Neural cell (in vitro differentiated cells): Measurements from ENCODE around the gene GMDS.

Source experiments
- CTCF ChIP-seq: fragments of 450-650 bp; IDR thresholded peaks from 2 replicates; pipeline ENCODE4 v1.5.1; 2014; ENCODE audit warnings: antibody characterized with exemption, mild to moderate bottlenecking, moderate library complexity; ENCODE audit not compliant: poor library complexity, severe bottlenecking
- MXI1 ChIP-seq: fragments of 450-650 bp; conservative IDR thresholded peaks from 2 replicates; pipeline ENCODE4 v1.6.1; 2014; ENCODE audit warnings: antibody characterized with exemption, mild to moderate bottlenecking; ENCODE audit not compliant: poor library complexity, severe bottlenecking
- RAD21 ChIP-seq: fragments of 450-650 bp; conservative IDR thresholded peaks from 2 replicates; pipeline ENCODE4 v1.6.1; 2014; ENCODE audit warnings: antibody characterized with exemption, mild to moderate bottlenecking, moderate library complexity
- REST ChIP-seq: IDR thresholded peaks from 2 replicates; pipeline ENCODE4 v1.6.1; 2012; ENCODE audit warnings: borderline replicate concordance
- TAF1 ChIP-seq: IDR thresholded peaks from 2 replicates; pipeline ENCODE4 v1.6.1; 2012; ENCODE audit warnings: low read depth

- TF ChIP-seq MXI1, result no peak
- TF ChIP-seq CTCF, result no peak
- no peak for TF ChIP-seq TAF1
- TF ChIP-seq REST, result no peak
- TF ChIP-seq RAD21, result no peak
These were observed 578.2 kb downstream of the GMDS start for GRCh38 chr6:1667012-1667804.
